Body of pancreas (tissue), 4 donors: ENCODE data around the gene LRP11. TPM values are rescaled to one million over a fixed set of nuclear protein-coding genes. Genes with fewer than 3 reads are reported as not detected.

Experiments used
- ATAC-seq: fragments of 150-250 bp; one replicate; pipeline ENCODE4 v1.9.1; 2016
- DNase-seq, 4 donors: peaks; one replicate each; pipeline ENCODE4 v3.0.0-alpha.2; 2019
- H3K27ac ChIP-seq, 4 donors: fragments of 200-600 bp; sonication (generic); 1 replicate in 3 of 4; 2 replicates in 1 of 4; pipeline versions ENCODE4 v1.5.1 to v1.6.1; 2016 to 2019; ENCODE audit warnings: mild to moderate bottlenecking in 1 of 4, mixed read lengths in 1 of 4, moderate library complexity in 1 of 4
- H3K27me3 ChIP-seq, 2 donors: fragments of 200-600 bp; sonication (generic); one replicate each; pipeline ENCODE4 v1.6.0; 2016; ENCODE audit warnings: mild to moderate bottlenecking in 1 of 2
- H3K36me3 ChIP-seq, 2 donors: fragments of 200-600 bp; sonication (generic); replicated peaks in 1 of 2; 2 replicates each; pipeline ENCODE4 v1.5.1; 2016; ENCODE audit warnings: low read depth in 2 of 2; ENCODE audit not compliant: insufficient read depth in 1 of 2
- H3K4me1 ChIP-seq: fragments of 200-600 bp; sonication (generic); one replicate; pipeline ENCODE4 v1.6.0; 2016
- H3K4me3 ChIP-seq, 2 donors: fragments of 200-600 bp; sonication (generic); 1 replicate in 1 of 2; 2 replicates in 1 of 2; pipeline ENCODE4 v1.5.1; 2016 to 2019
- H3K9me3 ChIP-seq, 3 donors: fragments of 200-600 bp; sonication (generic); 1 replicate in 2 of 3; 2 replicates in 1 of 3; pipeline ENCODE4 v1.5.1; 2016
- POLR2A ChIP-seq, 3 donors: fragments of 450-650 bp; IDR thresholded peaks; one replicate each; pipeline ENCODE4 v1.6.1; 2016; ENCODE audit warnings: antibody characterized with exemption in 3 of 3, mild to moderate bottlenecking in 2 of 3
- WGBS, 2 donors: methylation state at CpG; one replicate each; pipeline ENCODE4 v1.1.5; 2017; 5-methylcytosine and 5-hydroxymethylcytosine counted together
- intact Hi-C: fragments of 100-400 bp; cut with DNase I; formaldehyde crosslinking; loops from one replicate; pipeline ENCODE4 v1.15.1; 2023
- total RNA-seq, 2 donors: library from RNA; depleted of rRNA; stranded (reverse); fragments of >200 nt; gene quantifications; one replicate each; pipeline ENCODE4 v1.1.0, GENCODE V29; 2016
- TF ChIP-seq, protein P1 (sequence below), 7 experiments: fragments of 450-650 bp in 4 of 7; fragments of 200-600 bp in 3 of 7; sonication (generic) in 3 of 7; IDR thresholded peaks; one replicate each; pipeline ENCODE4 v1.5.1; 2016 to 2019; ENCODE audit warnings: antibody characterized with exemption in 7 of 7

Gene LRP11
- total RNA-seq, 2 donors from 2014 or later, result 21.0 to 28.0 TPM

DNA sequence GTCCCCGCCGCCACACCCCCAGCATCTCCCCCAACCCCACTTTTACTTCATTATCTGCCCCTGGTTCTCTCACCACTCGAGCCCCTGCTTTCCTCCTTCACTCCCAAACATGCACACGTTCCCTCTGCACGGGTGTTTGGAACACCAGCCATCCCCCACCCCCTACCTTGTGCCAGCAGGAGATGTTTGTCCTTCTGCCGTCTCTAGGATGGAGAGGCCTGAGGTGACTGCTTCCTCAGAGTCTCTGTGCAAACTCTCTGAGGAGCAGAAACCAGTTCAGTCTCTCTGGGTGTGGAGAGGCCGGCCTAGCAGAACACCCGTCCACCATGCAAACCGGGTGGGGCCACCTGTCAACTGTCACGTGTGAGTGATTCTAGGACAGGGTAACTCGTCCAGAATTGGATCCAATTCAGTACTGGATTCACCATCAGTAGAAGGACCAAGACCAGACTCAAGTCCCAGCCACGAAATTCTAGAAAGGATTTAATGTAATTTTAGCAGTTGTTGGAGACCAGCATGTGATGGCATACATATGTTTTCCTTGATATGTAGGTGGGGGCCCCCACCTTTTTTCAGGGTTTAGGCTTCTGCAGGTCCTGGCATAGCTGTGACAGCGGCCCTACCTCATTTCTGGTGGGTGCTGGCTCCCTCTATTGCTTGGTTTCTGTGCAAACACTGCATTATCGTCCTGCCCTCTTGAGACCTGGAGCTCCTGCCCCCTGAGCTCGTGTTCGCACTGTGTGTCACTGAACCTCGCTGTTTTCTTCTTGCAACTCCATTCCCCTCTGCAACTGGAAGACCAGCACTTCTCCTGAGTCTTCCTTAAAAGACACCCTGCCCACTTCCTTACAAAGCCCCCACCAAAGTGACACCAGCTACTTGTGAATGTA, 33.9 kb upstream of the LRP11 start, which contains the start of gene RAET1E:
RAET1E (minus strand) TSS at position 259 of the 890 bp plus-strand sequence. CDS start 7,212 bp downstream, outside the sequence.
- no peak within 1 kb of the TSS for H3K4me3 ChIP-seq
- WGBS, 2 donors, result 77 to 79% methylated on average over 17 of the region's 17 CpGs
- intact Hi-C loops, result no loop called here

GRCh38 chr6:149897015-149897697, 33.0 kb upstream of the LRP11 start:
- Histone ChIP-seq H3K9me3 (no peaks in the 10 kb centered on the region), H3K27ac (peak overlapping the region in 2 of 4 donors; percentile 14 to 41), H3K4me1 (peaks cover 12% of the 10 kb centered on the region), H3K36me3 (no peaks in the 10 kb centered on the region), H3K27me3 (no peaks in the 10 kb centered on the region), H3K4me3 (no peak overlapping the region)
- ATAC-seq, result peak; percentile 72
- peak; percentile 46 to 77 (median 61) for DNase-seq
- WGBS, 2 donors, result 71% methylated on average over 13 of the region's 13 CpGs
- no peak for TF ChIP-seq POLR2A (IDR thresholded peaks at IDR 0.05)
- TF ChIP-seq, protein P1, sequence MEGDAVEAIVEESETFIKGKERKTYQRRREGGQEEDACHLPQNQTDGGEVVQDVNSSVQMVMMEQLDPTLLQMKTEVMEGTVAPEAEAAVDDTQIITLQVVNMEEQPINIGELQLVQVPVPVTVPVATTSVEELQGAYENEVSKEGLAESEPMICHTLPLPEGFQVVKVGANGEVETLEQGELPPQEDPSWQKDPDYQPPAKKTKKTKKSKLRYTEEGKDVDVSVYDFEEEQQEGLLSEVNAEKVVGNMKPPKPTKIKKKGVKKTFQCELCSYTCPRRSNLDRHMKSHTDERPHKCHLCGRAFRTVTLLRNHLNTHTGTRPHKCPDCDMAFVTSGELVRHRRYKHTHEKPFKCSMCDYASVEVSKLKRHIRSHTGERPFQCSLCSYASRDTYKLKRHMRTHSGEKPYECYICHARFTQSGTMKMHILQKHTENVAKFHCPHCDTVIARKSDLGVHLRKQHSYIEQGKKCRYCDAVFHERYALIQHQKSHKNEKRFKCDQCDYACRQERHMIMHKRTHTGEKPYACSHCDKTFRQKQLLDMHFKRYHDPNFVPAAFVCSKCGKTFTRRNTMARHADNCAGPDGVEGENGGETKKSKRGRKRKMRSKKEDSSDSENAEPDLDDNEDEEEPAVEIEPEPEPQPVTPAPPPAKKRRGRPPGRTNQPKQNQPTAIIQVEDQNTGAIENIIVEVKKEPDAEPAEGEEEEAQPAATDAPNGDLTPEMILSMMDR (IDR thresholded peaks at IDR 0.05), result no peak
- intact Hi-C loops, result no loop called here

More for the DNA sequence above, 33.9 kb upstream of the LRP11 start, which contains the start of gene RAET1E:
- H3K36me3 ChIP-seq, result no peaks in the 10 kb centered on the region
- H3K9me3 ChIP-seq, result no peaks in the 10 kb centered on the region
- no peak for TF ChIP-seq POLR2A (IDR thresholded peaks at IDR 0.05)
- TF ChIP-seq, protein P1 (IDR thresholded peaks at IDR 0.05), result no peak
- H3K4me1 ChIP-seq, result peaks cover 12% of the 10 kb centered on the region
- ATAC-seq, result no peak
- peak within 1 kb of the TSS in 2 of 4 donors; percentile 14 to 41 for H3K27ac ChIP-seq
- no peak for DNase-seq
- no peaks in the 10 kb centered on the region for H3K27me3 ChIP-seq

GRCh38 chr6:149896491-149896890, 32.3 kb upstream of the LRP11 start:
- H3K36me3 ChIP-seq, result no peaks in the 10 kb centered on the region
- peak overlapping the region in 2 of 4 donors; percentile 14 to 41 for H3K27ac ChIP-seq
- WGBS, 2 donors, result 75 to 79% methylated on average over 3 of the region's 3 CpGs
- ATAC-seq (no peak), DNase-seq (no peak)
- no peaks in the 10 kb centered on the region for H3K27me3 ChIP-seq
- intact Hi-C loops, result no loop called here
- H3K9me3 ChIP-seq, result no peaks in the 10 kb centered on the region
- no peak overlapping the region for H3K4me3 ChIP-seq
- peaks cover 12% of the 10 kb centered on the region for H3K4me1 ChIP-seq
- TF ChIP-seq, protein P1 (IDR thresholded peaks at IDR 0.05), result no peak
- no peak for TF ChIP-seq POLR2A (IDR thresholded peaks at IDR 0.05)

DNA sequence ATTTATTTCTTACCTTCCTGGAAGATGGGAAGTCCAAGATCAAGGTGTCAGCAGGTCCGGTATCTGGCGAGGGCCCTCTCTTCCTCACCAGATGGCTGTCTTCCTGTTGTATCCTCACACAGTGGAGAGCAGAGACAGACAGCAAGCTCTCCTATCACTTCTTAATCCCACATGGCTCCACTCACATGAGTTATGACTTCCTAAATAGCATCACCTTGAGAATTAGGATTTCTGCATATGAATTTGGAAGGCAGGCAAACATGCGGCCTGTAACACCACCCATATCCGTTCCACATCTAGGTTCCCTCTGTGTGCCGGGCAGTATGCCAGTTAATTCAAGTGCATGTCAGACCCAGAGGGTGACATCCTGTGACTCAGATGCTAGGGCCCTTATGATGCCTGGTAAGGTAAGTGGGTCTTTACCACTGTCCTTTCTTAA, 31.7 kb upstream of the LRP11 start:
- no peak for TF ChIP-seq POLR2A (IDR thresholded peaks at IDR 0.05)
- TF ChIP-seq, protein P1 (IDR thresholded peaks at IDR 0.05), result no peak
- peaks cover 12% of the 10 kb centered on the region for H3K4me1 ChIP-seq
- peak overlapping the region in 2 of 4 donors; percentile 7 to 40 for H3K27ac ChIP-seq
- H3K9me3 ChIP-seq, result no peaks in the 10 kb centered on the region
- intact Hi-C loops, result no loop called here
- H3K4me3 ChIP-seq, result no peak overlapping the region
- no peaks in the 10 kb centered on the region for H3K27me3 ChIP-seq
- peak; percentile 45 for ATAC-seq
- no peaks in the 10 kb centered on the region for H3K36me3 ChIP-seq
- WGBS, 2 donors, result 45 to 47% methylated on average over 5 of the region's 5 CpGs
- DNase-seq, result peak in 3 of 4 donors; percentile 25 to 42 (median 40)
